ENCODE results near the gene GNPTG. TPM values are rescaled to one million over a fixed set of nuclear protein-coding genes. Genes with fewer than 3 reads are reported as not detected.

GNPTG gene
- polyA plus RNA-seq, 1 experiment, result 113 TPM

GRCh38 chr16:1408171-1408837 lies 56.6 kb downstream of the GNPTG start:
- ChIA-PET POLR2A (no interaction called here), CTCF (interaction anchor here (0.6 to 1.8 kb wide), 3 partner anchors 19 to 45 kb away, joined by 3 to 6 read pairs (median 3); no protein-coding TSS in a partner anchor)
- H3K36me3 ChIP-seq (ENCODE audit: control insufficient read depth, insufficient read depth, low read length), result peaks cover 13% of the 10 kb centered on the region
- H3K27me3 ChIP-seq (ENCODE audit: control insufficient read depth, insufficient read depth, low read length), result no peaks in the 10 kb centered on the region
- H3K4me3 ChIP-seq (ENCODE audit: low read depth, low read length), result peak overlapping the region; percentile 43
- DNase-seq (ENCODE audit: low read depth), result peak; percentile 23
- TF ChIP-seq, protein P1, sequence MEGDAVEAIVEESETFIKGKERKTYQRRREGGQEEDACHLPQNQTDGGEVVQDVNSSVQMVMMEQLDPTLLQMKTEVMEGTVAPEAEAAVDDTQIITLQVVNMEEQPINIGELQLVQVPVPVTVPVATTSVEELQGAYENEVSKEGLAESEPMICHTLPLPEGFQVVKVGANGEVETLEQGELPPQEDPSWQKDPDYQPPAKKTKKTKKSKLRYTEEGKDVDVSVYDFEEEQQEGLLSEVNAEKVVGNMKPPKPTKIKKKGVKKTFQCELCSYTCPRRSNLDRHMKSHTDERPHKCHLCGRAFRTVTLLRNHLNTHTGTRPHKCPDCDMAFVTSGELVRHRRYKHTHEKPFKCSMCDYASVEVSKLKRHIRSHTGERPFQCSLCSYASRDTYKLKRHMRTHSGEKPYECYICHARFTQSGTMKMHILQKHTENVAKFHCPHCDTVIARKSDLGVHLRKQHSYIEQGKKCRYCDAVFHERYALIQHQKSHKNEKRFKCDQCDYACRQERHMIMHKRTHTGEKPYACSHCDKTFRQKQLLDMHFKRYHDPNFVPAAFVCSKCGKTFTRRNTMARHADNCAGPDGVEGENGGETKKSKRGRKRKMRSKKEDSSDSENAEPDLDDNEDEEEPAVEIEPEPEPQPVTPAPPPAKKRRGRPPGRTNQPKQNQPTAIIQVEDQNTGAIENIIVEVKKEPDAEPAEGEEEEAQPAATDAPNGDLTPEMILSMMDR (IDR thresholded peaks at IDR 0.05; ENCODE audit: insufficient read depth, low read depth, low read length), result no peak

DNA sequence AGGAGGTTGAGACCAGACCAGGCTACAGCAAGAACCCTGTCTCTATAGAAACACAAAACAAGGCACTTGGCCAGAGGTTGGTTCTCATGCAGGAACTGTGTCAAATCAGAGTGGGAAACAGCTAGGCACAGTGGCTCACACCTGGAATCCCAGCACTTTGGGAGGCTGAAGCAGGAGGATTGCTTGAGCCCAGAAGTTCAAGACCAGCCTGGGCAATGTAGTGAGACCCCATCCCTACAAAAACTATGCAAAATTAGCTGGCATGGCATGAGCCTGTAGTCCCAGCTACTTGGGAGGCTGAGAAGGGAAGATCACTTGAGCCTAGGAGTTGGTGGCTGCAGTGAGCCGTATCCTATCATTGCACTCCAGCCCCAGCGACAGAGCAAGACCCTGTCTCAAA lies 61.1 kb downstream of the GNPTG start:
- H3K4me3 ChIP-seq (ENCODE audit: low read depth, low read length), result no peak overlapping the region
- peaks cover 1% of the 10 kb centered on the region for H3K36me3 ChIP-seq (ENCODE audit: control insufficient read depth, insufficient read depth, low read length)
- no peaks in the 10 kb centered on the region for H3K27me3 ChIP-seq (ENCODE audit: control insufficient read depth, insufficient read depth, low read length)
- POLR2A ChIA-PET, result interaction anchor here (0.6 kb wide), 1 partner anchor 20 kb away, joined by 3 read pairs; no protein-coding TSS in a partner anchor
- CTCF ChIA-PET, result interaction anchor here (0.8 kb wide), 1 partner anchor 109 kb away, joined by 4 read pairs; no protein-coding TSS in a partner anchor
- DNase-seq (ENCODE audit: low read depth), result no peak
- TF ChIP-seq, protein P1 (IDR thresholded peaks at IDR 0.05; ENCODE audit: insufficient read depth, low read depth, low read length), result no peak

Other genes with a start within 250 kb of the GNPTG start
- 0.20 and 0.37 TPM in 2 replicates for gene CACNA1H, start 198.8 kb upstream of the GNPTG start, polyA plus RNA-seq (2011; rRNA removed)
- gene TPSG1, start 126.7 kb upstream of the GNPTG start, polyA plus RNA-seq (2011; rRNA removed), result not detected in 2 replicates
- not detected in 2 replicates for gene TPSB2, start 121.7 kb upstream of the GNPTG start, polyA plus RNA-seq (2011; rRNA removed)
- gene TPSAB1, start 111.2 kb upstream of the GNPTG start, polyA plus RNA-seq (2011; rRNA removed), result not detected in 2 replicates
- gene TPSD1, start 95.9 kb upstream of the GNPTG start, polyA plus RNA-seq (2011; rRNA removed), result not detected in 2 replicates
- gene UBE2I, start 42.3 kb upstream of the GNPTG start, polyA plus RNA-seq (2011; rRNA removed), result 81.2 and 138 TPM in 2 replicates
- gene BAIAP3, start 18.3 kb upstream of the GNPTG start, polyA plus RNA-seq (2011; rRNA removed), result 0.29 and 0.33 TPM in 2 replicates
- gene TSR3, start 53 bp upstream of the GNPTG start, polyA plus RNA-seq (2011; rRNA removed), result 43.1 and 52.3 TPM in 2 replicates
- 7.9 and 15.4 TPM in 2 replicates for gene UNKL, start 62.8 kb downstream of the GNPTG start, polyA plus RNA-seq (2011; rRNA removed)
- gene UQCC4, start 68.8 kb downstream of the GNPTG start, polyA plus RNA-seq (2011; rRNA removed), result 13.3 and 19.3 TPM in 2 replicates
- gene PERCC1, start 79.1 kb downstream of the GNPTG start, polyA plus RNA-seq (2011; rRNA removed), result not detected in 2 replicates
- gene CCDC154, start 92.6 kb downstream of the GNPTG start, polyA plus RNA-seq (2011; rRNA removed), result 0.04 and 0.23 TPM in 2 replicates
- gene CLCN7, start 123.1 kb downstream of the GNPTG start, polyA plus RNA-seq (2011; rRNA removed), result 19.6 and 36.4 TPM in 2 replicates
- not detected in 2 replicates for gene PTX4, start 137.0 kb downstream of the GNPTG start, polyA plus RNA-seq (2011; rRNA removed)
- gene TELO2, start 141.4 kb downstream of the GNPTG start, polyA plus RNA-seq (2011; rRNA removed), result 8.1 and 15.9 TPM in 2 replicates
- 42.4 and 81.9 TPM in 2 replicates for gene TMEM204, start 181.7 kb downstream of the GNPTG start, polyA plus RNA-seq (2011; rRNA removed)

All from BJ (cell line).